HG02588 (cell line): Measurements from ENCODE around the gene PTPRS.

ENCODE experiments used
- ATAC-seq: cut with Tn5 transposase; IDR thresholded peaks from one replicate; pipeline ENCODE4 v1.9.1; 2021; ENCODE audit warnings: mild to moderate bottlenecking, moderate library complexity; ENCODE audit not compliant: unreplicated experiment

PTPRS gene

GRCh38 chr19:5355693-5356092 lies 15.1 kb upstream of the PTPRS start:
- ATAC-seq: no peak

- ATAC-seq: no peak
Measured at GRCh38 chr19:5355076-5355475, 14.5 kb upstream of the PTPRS start.

GRCh38 chr19:5354403-5354802 lies 13.8 kb upstream of the PTPRS start:
- no peak for ATAC-seq

GRCh38 chr19:5352229-5352763 lies 11.7 kb upstream of the PTPRS start:
- ATAC-seq: no peak

GRCh38 chr19:5351731-5352228 lies 11.2 kb upstream of the PTPRS start:
- ATAC-seq: no peak

GRCh38 chr19:5349041-5349440 lies 8.4 kb upstream of the PTPRS start:
- ATAC-seq: no peak

- ATAC-seq: no peak
Measured at GRCh38 chr19:5345895-5346386, 5.3 kb upstream of the PTPRS start.

- ATAC-seq: no peak
Measured at GRCh38 chr19:5343848-5344247, 3.2 kb upstream of the PTPRS start.

GRCh38 chr19:5342573-5343201 lies 2.1 kb upstream of the PTPRS start:
- ATAC-seq: no peak

- ATAC-seq: no peak
Measured at GRCh38 chr19:5341981-5342380, 1.4 kb upstream of the PTPRS start.

- no peak for ATAC-seq
Measured at GRCh38 chr19:5341448-5341820, 822 bp upstream of the PTPRS start.

GRCh38 chr19:5339950-5340636 lies 519 bp downstream of the PTPRS start:
- peak; percentile 23 for ATAC-seq

GRCh38 chr19:5339198-5339949 lies 1.2 kb downstream of the PTPRS start:
- ATAC-seq: no peak

GRCh38 chr19:5338656-5339197 lies 1.9 kb downstream of the PTPRS start:
- no peak for ATAC-seq

GRCh38 chr19:5337708-5338655 lies 2.6 kb downstream of the PTPRS start:
- ATAC-seq: no peak

- no peak for ATAC-seq
Measured at GRCh38 chr19:5337126-5337525, 3.5 kb downstream of the PTPRS start.

GRCh38 chr19:5336195-5336965 lies 4.2 kb downstream of the PTPRS start:
- no peak for ATAC-seq

- ATAC-seq: no peak
Measured at GRCh38 chr19:5335593-5335992, 5.0 kb downstream of the PTPRS start.

GRCh38 chr19:5334824-5335500 lies 5.7 kb downstream of the PTPRS start:
- no peak for ATAC-seq
